DND-41 (cell line): ENCODE results near the gene CDKN1C.

Experiments
- ATAC-seq: fragments of 200-7000 bp; cut with Tn5 transposase; 3 replicates; pipeline ENCODE4 v1.9.1; 2021; ENCODE audit warnings: low read depth; ENCODE audit not compliant: insufficient read depth
- DNase-seq: peaks from one replicate; pipeline ENCODE4 v3.0.0-alpha.2; 2020
- H2AFZ ChIP-seq: 2 replicates; pipeline ENCODE4 v1.6.0; 2012; ENCODE audit warnings: low read depth, low read length
- H3K27ac ChIP-seq: 2 replicates; pipeline ENCODE4 v1.5.1; 2012; ENCODE audit warnings: low read length, inconsistent platforms
- H3K27me3 ChIP-seq: fragments of 200-600 bp; sonication (generic); 2 replicates; pipeline ENCODE4 v1.6.0; 2012; ENCODE audit warnings: low read length, mild to moderate bottlenecking, inconsistent platforms; ENCODE audit not compliant: insufficient read depth, poor library complexity
- H3K36me3 ChIP-seq: 2 replicates; pipeline ENCODE4 v1.5.1; 2012; ENCODE audit warnings: low read length, inconsistent platforms; ENCODE audit not compliant: insufficient read depth
- H3K4me1 ChIP-seq: 2 replicates; pipeline ENCODE4 v1.5.1; 2012; ENCODE audit warnings: mild to moderate bottlenecking, low read length; ENCODE audit not compliant: insufficient read depth
- H3K4me2 ChIP-seq: 2 replicates; pipeline ENCODE4 v1.6.0; 2012; ENCODE audit warnings: mild to moderate bottlenecking, moderate library complexity, low read length, inconsistent platforms; ENCODE audit not compliant: insufficient read depth
- H3K4me3 ChIP-seq, 2 experiments: fragments of 200-600 bp in 1 of 2; shearing (Covaris generic) in 1 of 2; 2 replicates each; pipeline ENCODE4 v1.5.1; 2012 to 2016; ENCODE audit warnings: inconsistent platforms in 2 of 2, low read length in 2 of 2, mild to moderate bottlenecking in 2 of 2, low read depth in 1 of 2, moderate library complexity in 1 of 2
- H3K79me2 ChIP-seq: 2 replicates; pipeline ENCODE4 v1.6.0; 2012; ENCODE audit warnings: low read length, inconsistent platforms; ENCODE audit not compliant: insufficient read depth
- H3K9ac ChIP-seq: 2 replicates; pipeline ENCODE4 v1.6.0; 2012; ENCODE audit warnings: low read depth, mild to moderate bottlenecking, inconsistent platforms, low read length, moderate library complexity
- H3K9me3 ChIP-seq: 2 replicates; pipeline ENCODE4 v1.5.1; 2012; ENCODE audit warnings: low read length, moderate library complexity, mild to moderate bottlenecking, inconsistent platforms; ENCODE audit not compliant: insufficient read depth, severe bottlenecking
- H4K20me1 ChIP-seq: 2 replicates; pipeline ENCODE4 v1.6.0; 2012; ENCODE audit warnings: low read length; ENCODE audit not compliant: insufficient read depth
- EZH2 ChIP-seq: IDR thresholded peaks from 3 replicates; pipeline ENCODE4 v1.6.1; 2012; ENCODE audit warnings: borderline replicate concordance, low read depth, mild to moderate bottlenecking, moderate library complexity, low read length, inconsistent platforms; ENCODE audit not compliant: severe bottlenecking
- TF ChIP-seq, protein P1 (sequence below): IDR thresholded peaks from 2 replicates; pipeline ENCODE4 v1.5.1; 2012; ENCODE audit warnings: borderline replicate concordance, low read length, moderate library complexity, mild to moderate bottlenecking; ENCODE audit not compliant: poor library complexity, severe bottlenecking; ENCODE audit errors: extremely low read depth

Gene CDKN1C

DNA sequence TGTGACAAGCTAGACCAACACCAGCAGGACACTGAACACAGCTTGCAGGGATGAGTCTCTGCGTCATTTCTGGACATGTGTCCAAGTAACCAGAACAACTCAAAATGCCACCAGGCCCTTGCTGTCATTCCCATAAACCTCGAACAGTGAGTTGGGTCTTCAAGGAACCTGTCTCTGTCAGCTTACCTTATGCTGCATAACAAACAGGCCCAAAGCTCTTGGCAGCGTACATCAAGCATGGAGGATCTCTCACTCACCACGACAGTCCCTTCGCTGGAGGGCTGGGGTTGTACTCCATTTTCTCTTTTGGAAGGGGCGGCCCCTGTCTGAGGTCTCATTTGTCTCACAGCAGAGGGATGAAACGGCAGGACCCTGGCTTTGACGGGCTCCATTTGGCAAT is 6.8 kb downstream of the CDKN1C start:
- Histone ChIP-seq H3K4me1 (no peaks in the 10 kb centered on the region), H3K4me2 (no peak overlapping the region), H3K9me3 (no peaks in the 10 kb centered on the region), H3K79me2 (no peaks in the 10 kb centered on the region), H3K27me3 (no peaks in the 10 kb centered on the region), H4K20me1 (no peaks in the 10 kb centered on the region), H3K9ac (no peak overlapping the region), H3K4me3 (no peak overlapping the region), H3K27ac (no peak overlapping the region), H2AFZ (no peak overlapping the region), H3K36me3 (no peaks in the 10 kb centered on the region)
- TF ChIP-seq, protein P1, sequence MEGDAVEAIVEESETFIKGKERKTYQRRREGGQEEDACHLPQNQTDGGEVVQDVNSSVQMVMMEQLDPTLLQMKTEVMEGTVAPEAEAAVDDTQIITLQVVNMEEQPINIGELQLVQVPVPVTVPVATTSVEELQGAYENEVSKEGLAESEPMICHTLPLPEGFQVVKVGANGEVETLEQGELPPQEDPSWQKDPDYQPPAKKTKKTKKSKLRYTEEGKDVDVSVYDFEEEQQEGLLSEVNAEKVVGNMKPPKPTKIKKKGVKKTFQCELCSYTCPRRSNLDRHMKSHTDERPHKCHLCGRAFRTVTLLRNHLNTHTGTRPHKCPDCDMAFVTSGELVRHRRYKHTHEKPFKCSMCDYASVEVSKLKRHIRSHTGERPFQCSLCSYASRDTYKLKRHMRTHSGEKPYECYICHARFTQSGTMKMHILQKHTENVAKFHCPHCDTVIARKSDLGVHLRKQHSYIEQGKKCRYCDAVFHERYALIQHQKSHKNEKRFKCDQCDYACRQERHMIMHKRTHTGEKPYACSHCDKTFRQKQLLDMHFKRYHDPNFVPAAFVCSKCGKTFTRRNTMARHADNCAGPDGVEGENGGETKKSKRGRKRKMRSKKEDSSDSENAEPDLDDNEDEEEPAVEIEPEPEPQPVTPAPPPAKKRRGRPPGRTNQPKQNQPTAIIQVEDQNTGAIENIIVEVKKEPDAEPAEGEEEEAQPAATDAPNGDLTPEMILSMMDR, result no peak
- no peak for TF ChIP-seq EZH2
- DNase-seq, result no peak
- ATAC-seq, result no peak

DNA sequence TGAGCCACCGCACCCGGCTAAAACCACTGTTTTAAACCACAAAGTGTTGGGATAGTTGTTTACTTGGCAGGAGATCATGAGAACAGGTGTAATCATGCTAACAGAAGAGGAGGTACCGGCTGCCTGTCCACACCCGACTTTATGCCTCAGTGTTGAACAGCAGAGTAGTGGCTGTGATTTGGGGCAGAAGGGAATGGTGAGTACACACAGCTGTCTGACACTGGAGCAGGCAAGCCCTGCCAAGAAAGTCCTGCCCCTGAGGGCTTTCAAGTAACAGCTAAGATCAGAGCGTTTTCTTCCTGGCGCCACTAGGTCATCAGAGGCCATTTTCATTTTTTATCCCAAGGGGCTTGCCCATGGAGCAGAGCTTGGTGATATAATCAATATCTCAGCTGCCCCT is 8.1 kb downstream of the CDKN1C start:
- H3K9ac ChIP-seq, result no peak overlapping the region
- no peaks in the 10 kb centered on the region for H4K20me1 ChIP-seq
- TF ChIP-seq EZH2, result no peak
- TF ChIP-seq, protein P1, result no peak
- no peaks in the 10 kb centered on the region for H3K27me3 ChIP-seq
- no peaks in the 10 kb centered on the region for H3K36me3 ChIP-seq
- no peak for ATAC-seq
- H3K4me3 ChIP-seq, result no peak overlapping the region
- DNase-seq, result no peak
- no peaks in the 10 kb centered on the region for H3K79me2 ChIP-seq
- no peaks in the 10 kb centered on the region for H3K9me3 ChIP-seq
- H2AFZ ChIP-seq, result no peak overlapping the region
- H3K4me1 ChIP-seq, result no peaks in the 10 kb centered on the region
- H3K27ac ChIP-seq, result no peak overlapping the region
- no peak overlapping the region for H3K4me2 ChIP-seq

DNA sequence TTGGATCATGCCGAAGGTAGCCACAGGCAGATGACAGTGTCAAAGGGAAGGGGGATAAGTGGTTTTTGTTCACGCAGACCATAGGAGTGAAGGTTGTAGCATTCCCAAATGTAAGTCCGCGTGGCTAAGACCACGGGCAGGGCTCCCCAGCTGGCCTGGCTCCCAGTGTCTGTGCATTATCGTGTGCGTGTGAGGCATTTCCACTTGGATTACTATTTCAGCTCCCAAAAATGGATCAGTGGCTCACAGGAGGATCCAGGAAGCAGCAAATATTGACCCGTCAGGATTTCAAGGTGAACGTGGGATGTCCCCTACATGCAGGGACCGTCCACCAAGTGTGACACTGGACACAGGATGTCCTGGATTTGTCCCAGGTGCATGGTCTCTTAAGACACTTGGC is 10.6 kb downstream of the CDKN1C start:
- H4K20me1 ChIP-seq, result no peaks in the 10 kb centered on the region
- H3K4me2 ChIP-seq, result no peak overlapping the region
- no peaks in the 10 kb centered on the region for H3K79me2 ChIP-seq
- no peak for DNase-seq
- H2AFZ ChIP-seq, result no peak overlapping the region
- no peak overlapping the region for H3K4me3 ChIP-seq
- ATAC-seq, result no peak
- H3K9me3 ChIP-seq, result no peaks in the 10 kb centered on the region
- TF ChIP-seq, protein P1, result no peak
- TF ChIP-seq EZH2, result no peak
- no peak overlapping the region for H3K27ac ChIP-seq
- H3K4me1 ChIP-seq, result no peaks in the 10 kb centered on the region
- no peaks in the 10 kb centered on the region for H3K36me3 ChIP-seq
- H3K27me3 ChIP-seq, result no peaks in the 10 kb centered on the region
- H3K9ac ChIP-seq, result no peak overlapping the region

DNA sequence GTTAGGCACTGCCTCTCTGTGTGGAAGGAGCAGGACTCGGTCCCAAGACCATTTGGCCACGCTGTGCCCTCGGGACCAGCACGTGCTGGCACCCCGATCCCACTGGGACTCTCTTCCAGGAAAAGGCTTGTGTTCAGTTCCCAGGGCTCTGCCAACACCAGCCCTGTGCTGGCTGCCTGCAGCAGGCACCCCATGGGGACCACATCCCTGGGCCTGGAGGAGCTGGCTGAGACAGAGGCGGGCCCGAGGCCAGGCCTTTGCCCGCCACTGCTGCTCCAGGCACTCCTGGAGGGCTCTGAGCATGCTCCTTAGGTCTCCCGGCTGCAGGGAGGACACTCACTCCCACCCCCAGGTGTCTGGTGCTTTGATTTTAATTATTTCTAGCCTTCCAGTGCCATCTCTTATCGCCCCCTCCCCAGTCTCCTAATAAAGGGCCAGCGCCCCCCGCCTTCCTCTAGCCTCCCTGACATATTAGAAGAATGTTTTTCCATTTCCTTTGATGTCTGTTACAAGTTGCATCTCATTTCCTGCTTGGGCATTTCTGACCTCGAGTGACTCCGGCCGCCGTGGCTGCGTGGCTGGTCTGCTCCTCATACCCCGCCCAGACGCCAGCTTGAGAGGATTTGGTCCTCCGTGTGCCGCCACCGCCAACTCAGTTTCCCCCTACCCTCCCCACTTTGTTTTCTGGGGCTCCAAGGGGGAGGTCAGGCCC is 14.4 kb downstream of the CDKN1C start:
- H3K79me2 ChIP-seq, result no peaks in the 10 kb centered on the region
- no peak overlapping the region for H3K4me3 ChIP-seq
- TF ChIP-seq, protein P1, result no peak
- no peak for TF ChIP-seq EZH2
- no peaks in the 10 kb centered on the region for H3K36me3 ChIP-seq
- no peaks in the 10 kb centered on the region for H3K9me3 ChIP-seq
- H3K4me1 ChIP-seq, result no peaks in the 10 kb centered on the region
- H3K27ac ChIP-seq, result no peak overlapping the region
- H3K4me2 ChIP-seq, result no peak overlapping the region
- DNase-seq, result no peak
- no peaks in the 10 kb centered on the region for H3K27me3 ChIP-seq
- H2AFZ ChIP-seq, result no peak overlapping the region
- no peaks in the 10 kb centered on the region for H4K20me1 ChIP-seq
- no peak for ATAC-seq
- H3K9ac ChIP-seq, result no peak overlapping the region
